Mucosa of gallbladder (tissue), 1 donor: ENCODE data around the gene NUDT6. TPM values are rescaled to one million over a fixed set of nuclear protein-coding genes. Genes with fewer than 3 reads are reported as not detected.

Experiments used
- DNase-seq: peaks from one replicate; pipeline ENCODE4 v3.0.0-alpha.2; 2020; ENCODE audit warnings: low spot score
- total RNA-seq: library from RNA; stranded (reverse); gene quantifications from one replicate; pipeline ENCODE4 v1.2.1, GENCODE V29; 2021
- donor health status: DM: no; HTN: no; CAD: no.

The NUDT6 gene
- total RNA-seq, 1 donor from 2014 or later: 3.5 TPM

DNA sequence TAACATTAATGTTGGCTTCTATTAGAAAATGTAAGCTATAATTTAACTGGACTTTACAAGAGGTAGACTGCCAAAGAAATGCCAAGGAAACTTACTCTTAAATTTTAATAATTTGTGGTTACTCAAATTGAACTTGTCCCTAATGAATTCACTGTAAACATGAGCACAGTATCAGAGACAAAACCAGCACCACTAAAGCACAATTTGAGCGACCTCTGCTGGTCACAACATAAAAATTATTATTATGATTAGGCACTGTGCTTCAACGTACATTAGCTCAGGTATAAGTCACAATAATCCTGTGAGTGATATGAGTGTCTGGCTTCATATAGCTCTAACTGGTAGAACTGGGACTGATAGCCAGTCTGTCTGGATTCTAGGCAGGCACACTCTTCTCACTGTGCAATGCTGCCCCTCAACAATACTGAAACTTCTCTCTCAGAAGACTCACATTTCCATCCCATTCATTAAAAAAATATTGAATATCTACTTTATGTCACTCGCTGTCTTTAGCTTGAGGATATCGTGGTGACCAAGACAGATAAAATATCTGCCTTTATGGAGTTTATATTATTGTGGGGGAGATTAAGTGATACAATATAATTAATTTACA, 8.0 kb downstream of the NUDT6 start:
- no peak for DNase-seq

DNA sequence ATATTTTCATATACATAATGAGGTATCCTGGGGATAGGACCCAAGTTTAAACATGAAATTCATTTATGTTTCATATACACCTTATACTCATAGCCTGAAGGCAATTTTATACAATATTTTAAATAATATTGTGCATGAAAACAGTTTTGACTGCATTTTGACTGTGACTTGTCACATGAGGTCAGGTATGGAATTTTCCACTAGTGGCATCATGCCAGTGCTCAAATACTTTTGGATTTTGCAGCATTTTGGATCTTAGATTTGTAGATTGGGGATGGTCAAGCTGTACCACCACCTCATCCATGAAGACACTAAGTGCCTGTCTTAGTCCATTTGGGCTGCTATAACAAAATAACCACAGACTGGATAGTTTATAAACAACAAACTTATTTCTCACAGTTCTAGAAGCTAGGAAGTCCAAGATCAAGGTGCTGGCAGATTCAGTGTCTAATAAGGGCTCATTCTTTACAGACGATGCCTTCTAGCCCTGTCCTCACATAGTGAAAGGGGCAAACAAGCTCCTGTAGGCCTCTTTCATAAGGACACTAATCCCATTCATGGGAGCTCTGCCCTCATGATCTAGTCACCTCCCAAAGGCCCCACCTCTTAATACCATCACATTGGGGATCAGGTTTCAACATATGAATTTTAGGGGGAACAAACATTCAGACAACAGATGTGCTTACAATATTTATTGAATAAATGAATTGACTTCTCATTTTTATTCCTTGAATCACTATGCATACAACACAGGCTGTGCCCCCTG, 9.4 kb downstream of the NUDT6 start:
- DNase-seq: no peak

DNA sequence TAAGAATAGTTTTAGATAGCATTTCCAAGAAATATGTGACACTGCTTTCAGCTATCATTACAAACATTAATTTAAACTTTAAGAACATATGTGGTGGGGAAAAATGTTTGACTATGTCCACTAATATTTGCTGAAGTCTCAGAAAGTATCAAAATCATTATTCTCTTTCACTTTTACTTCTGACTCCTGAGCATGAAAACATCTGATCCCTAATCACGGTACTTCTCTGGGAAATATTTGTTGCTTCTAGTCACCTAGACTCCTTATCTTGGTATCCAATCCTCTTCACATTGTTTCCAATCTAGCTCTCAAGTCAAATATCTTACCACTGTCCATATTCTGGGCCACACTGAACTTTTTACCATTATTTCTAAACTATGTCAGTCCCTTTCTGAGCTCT, 10.8 kb downstream of the NUDT6 start:
- DNase-seq: no peak

DNA sequence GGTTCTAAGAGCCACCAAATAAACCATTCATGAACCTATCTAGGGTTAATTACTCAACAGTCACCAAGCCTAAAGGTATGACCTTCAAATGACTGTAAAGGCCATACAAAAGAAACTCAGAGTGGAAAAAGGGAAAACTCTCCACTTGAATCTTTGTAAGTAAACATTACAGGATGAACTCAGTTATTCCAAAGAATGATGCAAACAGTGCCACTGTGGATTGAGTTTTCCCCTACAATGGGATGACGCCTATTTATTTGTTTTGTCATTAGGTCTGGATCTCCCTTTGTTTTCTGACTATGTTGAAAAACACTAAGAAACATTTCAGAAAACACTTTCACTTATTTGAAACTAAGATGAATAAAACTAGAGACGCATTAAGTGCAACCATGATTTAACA, 12.7 kb downstream of the NUDT6 start:
- DNase-seq: no peak

DNA sequence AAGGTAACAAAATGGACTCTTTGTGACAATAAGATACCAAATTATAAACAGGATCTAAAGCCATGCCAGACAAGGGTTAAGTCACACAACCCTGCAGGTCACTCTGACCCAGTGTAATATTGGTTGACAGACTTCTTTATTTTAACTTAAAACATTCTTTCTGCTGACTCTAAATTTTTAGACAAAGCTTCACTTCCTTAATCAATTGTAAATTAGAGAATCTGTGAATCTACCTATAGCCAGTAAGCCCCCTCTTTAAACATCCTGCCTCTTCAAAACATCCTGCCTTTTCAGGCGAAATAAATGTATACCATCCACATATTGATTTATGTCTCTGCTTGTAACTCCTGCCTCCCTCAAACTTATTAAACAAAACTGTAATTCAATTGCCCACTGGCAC, 14.2 kb downstream of the NUDT6 start:
- DNase-seq: no peak

DNA sequence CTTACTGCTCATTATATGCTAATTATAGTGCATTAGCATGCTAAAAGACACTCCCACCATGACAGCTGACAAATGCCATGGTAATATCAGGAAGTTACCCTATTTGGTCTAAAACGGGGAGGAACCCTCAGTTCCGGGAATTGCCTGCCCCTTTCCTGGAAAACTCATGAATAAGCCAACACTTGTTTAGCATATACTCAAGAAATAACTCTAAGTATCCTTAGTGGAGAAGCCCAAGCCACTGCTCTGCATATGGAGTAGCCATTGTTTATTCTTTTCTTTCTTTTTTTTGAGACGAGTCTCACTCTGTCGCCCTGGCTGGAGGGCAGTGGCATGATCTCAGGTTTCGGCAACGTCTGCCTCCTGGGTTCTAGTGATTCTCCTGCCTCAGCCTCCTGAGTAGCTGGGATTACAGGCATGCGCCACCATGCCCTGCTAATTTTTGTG, 15.5 kb downstream of the NUDT6 start:
- DNase-seq: no peak

DNA sequence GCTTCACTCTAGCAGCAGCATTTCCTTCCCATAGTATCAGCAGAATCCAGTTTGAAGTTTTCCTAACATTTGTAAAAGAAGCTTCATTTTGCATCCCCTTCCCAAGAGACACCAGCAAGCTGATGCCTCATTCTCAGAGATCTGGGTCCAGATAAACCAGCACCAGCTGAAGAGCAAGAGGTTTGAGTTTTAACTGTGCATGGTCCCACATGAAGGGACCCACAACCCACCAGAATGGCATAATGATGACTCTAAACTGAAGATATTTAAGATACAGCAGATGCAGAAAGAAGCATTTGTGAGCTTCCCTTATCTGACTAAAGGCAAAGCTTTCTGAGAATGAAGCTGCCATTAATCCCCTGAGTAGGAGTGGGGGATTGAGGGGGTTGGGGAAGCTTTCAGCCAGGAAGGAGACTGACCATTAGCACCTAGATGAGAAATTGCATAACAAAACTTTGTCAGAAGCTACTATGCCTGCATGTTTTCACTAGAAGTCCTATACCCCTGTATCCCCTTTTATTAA, 18.6 kb downstream of the NUDT6 start:
- no peak for DNase-seq

DNA sequence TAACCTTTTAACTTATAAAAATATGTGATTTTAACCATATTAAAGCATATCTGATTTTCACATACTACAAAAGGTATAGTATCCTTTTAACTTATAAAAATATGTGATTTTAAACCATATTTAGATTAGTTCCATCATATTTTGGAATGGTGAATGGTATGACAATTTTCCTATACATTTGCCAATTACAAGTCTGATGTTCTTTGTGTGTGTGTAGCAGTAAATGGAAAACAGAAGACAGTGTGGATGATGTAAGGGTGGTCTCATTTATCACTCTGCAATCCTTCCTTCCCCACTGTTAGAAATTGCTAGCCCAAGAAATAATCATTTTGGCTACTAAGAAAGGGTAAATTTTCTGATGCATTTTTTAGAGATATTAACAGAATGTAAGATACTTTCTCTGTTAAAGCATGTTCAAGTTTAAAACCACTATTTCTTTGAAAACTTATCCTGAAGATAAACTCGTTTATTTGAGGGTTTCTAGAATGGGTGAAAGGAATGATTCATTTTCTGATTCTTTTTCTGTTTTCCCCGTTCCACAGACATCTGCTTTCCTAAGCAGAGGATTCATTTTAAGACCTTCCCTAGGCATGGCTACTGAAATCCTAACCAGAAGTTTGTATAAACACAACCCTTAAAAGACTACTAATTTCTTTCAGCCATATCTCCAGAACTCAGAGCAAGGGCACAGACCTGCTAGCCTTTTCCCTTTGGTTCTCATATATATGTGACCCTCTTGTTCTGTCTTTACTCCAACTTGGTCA, 21.0 kb downstream of the NUDT6 start:
- DNase-seq: no peak

DNA sequence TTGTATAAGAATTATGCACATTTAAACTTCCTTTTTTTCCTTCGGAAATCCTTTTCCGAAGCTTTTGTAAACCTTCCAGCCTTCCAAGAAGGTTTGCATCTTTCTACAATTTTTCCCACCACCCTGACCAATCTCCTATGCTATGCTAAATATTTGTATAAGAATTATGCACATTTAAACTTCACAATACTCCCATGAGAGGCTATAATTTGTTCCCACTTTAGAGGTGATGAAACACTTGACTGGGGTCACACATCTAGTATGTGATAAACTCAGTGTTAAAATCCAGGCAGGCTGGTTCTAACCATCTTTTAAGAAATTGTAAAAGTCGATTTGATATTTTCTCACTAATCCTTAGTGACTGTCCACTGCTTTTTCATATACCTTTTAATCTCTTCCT, 22.1 kb downstream of the NUDT6 start:
- DNase-seq: no peak

DNA sequence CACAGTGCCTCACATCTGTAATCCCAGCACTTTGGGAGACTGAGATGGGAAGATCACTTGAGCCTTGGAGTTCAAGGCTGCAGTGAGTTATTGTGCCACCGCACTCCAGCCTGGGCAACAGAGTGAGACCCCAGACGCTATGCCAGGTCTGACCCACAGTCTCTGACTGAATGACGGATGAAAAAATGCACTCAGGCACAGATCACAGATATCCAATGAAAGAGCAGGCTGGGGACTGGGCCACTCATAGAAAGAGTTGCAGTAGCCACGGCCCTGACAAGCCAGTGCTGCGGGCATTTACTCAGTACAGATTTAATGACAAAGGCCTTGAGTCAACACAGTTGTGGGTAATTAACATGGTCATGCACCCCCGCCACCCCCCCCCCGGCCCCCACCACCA, 22.7 kb downstream of the NUDT6 start:
- no peak for DNase-seq

DNA sequence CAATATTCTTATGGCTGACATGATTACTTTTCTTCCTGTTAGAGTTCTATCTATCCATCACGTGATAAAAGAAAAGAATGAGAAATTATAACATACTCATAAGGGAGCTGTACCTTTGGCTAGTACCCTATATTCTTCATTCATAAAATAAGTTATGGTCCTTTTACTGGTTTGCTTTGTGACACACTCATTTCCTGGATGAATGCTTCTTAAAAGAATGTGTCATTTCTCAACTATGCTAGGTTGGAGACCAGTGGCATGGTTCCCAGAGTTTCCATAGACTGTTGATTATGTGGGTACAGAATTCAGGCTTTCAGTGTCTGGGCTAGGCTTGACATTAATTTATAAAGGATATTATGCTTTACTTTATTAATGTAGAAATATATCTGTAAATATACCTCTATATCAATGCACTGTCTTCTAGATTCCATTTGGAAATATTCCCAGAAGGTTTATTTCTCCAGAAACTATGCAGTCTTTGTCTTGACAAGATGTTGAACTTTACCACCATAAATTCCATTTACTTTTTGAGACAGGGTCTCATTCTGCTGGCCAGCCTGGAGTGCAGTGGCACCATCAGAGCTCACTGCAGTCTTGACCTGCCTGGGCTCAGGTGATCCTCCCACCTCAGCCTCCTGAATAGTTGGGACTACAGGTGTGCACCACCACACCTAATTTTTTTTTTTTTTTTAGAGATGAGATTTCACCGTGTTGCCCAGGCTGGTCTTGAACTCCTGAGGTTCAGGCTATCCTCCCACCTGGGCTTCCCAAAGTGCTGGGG, 23.8 kb downstream of the NUDT6 start:
- DNase-seq: no peak

DNA sequence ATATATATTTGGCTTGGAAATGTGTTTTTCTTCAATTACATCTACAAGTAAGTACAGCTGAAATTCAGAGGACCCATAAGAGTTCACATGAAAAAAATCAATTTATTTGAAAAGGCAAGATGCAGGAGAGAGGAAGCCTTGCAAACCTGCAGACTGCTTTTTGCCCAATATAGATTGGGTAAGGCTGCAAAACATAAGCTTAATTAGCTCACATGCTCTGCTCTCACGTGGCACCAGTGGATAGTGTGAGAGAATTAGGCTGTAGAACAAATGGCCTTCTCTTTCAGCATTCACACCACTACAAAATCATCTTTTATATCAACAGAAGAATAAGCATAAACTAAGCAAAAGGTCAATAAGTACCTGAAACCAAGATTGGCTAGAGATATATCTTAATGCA, 26.1 kb downstream of the NUDT6 start:
- DNase-seq: no peak

DNA sequence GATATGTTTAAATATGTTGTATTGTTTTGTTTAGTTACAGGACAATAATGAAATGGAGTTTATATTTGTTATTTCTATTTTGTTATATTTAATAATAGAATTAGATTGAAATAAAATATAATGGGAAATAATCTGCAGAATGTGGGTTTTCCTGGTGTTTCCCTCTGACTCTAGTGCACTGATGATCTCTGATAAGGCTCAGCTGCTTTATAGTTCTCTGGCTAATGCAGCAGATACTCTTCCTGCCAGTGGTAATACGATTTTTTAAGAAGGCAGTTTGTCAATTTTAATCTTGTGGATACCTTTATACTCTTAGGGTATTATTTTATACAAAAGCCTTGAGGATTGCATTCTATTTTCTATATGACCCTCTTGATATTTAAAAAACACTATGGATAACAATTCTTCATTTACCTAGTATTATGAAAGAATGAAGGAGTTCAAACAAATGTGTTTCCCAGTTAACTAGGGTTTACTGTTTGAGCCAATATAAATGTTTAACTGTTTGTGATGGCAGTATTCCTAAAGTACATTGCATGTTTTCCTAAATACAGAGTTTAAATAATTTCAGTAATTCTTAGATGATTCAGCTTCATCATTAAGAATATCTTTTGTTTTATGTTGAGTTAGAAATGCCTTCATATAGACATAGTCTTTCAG, 26.9 kb downstream of the NUDT6 start:
- DNase-seq: no peak

DNA sequence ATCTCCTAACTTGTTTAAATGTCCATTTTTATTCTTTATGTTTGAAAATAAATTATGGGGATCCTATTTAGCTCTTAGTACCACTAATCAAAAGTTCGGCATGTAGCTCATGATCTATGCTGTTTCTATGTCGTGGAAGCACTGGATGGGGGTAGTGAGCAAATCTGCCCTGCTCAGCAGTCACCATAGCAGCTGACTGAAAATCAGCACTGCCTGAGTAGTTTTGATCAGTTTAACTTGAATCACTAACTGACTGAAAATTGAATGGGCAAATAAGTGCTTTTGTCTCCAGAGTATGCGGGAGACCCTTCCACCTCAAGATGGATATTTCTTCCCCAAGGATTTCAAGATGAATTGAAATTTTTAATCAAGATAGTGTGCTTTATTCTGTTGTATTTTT, 27.6 kb downstream of the NUDT6 start:
- DNase-seq: no peak

DNA sequence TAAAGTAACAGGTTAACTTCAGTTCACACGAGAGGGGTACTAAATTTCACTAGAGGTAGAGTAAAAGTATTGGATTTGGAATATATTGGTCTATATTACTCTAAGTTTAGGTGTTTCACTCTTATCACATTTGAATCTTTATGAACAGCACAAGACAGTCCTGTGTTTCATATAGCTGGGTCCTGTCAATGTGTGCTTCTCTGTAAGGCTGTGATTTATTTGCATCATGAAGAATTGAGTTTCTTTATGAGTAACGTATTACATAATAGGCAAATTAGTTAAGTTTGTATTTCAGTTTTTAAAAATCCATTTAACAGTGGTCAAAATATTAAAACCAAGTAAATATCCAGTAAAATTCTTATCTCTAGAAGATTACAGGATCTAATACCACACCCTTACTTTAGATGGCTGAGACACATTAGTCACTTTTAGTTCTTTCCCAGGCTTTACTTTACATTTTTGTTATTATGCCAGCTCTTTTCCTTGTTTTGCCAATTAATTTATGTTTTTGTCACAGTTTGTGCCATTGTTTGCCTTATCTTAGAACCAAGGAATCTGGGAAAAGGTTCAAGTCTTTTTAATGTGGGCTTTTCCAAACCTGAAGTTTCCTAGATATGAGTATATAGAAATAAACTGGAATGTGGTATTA, 32.1 kb downstream of the NUDT6 start:
- DNase-seq: no peak

DNA sequence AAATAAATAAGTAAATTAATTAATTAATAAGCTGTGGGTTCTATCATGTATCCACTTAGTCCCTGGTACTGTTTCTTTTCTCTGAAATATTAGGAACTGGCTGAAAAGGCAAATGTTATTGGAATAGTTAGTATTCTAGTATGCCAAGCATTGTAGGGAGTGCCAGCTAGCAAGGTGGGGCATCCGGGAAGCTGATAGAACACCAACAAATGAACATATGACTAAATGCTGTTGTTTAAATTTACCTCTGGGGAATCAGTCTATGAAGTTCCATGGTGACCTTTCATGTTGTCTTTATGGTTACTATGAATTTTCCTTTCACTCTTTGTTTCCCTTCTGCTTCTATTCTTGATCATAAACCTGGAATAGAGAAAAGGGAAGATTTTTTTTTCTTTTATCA, 32.7 kb downstream of the NUDT6 start:
- no peak for DNase-seq

DNA sequence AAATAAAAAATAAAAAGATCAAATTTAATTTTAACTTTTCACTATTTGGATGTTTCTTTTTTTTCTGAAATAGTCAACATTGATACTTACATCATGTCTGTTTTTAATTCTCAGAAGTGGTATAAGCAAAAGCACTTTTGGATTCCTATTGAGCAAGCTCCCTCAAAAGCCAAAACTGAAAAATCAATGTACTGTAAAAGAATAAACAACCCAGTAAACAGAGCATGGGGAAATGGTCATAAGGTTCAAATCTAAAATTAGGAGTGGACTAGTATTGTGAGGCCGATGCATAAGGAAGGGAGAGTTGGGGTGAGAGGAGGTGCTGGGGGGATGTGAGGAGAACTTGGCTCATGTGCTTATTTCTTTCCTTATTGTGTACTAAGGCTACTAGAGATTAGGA, 37.9 kb downstream of the NUDT6 start:
- no peak for DNase-seq

DNA sequence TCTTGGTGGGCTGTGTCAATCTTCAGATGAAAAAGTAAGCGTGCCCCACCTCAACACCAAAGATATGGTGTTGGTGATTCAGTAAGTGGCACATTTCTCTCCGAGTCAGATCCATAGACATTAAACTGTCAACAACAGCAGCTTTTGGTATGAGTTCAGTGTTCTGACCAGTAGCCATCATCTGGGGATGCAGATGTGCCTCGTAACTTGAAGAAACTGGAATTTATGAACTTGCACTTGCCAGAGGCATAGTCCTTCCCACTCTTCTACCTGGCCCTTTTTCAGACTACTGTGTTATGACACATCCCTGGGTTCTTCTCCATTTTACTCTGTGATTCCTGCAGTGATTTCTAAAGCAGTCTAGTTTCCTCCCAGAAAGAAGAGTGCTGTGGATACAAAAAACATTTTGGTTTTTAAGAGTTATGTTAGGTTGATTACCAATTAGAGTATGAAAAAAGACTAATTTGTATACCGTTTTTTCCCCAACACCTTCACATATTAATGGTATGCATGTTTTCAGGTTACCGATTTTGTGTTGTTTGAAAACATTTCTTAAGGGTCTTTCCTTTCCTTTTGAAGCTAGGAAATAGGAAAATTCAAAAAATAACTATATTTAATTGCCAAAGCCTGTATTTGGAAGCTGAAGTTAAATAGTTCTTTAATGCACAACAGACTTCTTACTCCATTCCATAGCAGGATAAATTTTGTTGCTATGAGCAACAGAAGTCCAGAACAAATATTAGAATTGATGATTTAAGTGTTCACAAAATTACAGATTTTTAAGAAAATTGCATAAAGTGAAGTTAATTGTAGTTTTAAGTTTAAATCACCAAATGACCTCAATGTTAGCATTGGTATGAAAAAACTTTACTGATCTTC, 39.3 kb downstream of the NUDT6 start:
- no peak for DNase-seq

DNA sequence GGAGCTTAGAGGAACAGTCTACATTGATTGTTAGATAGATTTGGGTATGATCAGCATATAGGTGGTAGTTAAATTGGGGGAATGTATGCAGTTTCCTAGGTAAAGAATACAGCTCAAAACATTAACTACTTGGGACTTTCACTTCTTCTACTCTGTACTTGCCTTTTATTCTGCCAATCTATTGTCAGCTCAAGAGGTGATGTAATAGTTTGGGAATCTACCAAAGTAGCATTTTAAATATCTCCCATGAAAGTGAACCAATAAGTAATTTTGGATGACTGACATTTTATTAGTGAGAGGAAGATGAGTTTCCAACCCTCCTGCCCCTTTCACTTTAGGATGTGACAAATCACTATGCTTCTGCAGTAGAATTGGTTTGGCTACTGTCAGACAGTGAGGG, 43.4 kb downstream of the NUDT6 start:
- no peak for DNase-seq

DNA sequence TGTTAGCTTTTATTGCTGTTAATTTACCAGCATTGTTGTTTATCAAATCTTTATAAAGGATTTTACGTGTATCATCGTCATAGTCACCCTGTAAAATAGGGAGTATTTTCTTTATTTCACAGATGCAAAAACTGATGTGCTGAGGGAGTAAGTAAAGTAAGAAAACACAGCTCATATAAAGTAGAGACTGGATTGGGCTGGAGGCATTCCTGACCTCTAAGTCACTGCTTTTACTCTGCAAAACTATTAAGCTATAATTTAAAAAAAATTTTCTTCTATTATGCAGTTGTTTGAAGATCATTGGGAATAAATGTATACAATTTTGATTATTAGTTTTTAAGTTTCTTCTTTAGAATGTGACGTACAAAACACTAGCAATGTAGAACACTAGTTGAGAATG, 45.9 kb downstream of the NUDT6 start:
- no peak for DNase-seq
